ENCODE results near the gene LEMD3. TPM values are rescaled to one million over a fixed set of nuclear protein-coding genes. Genes with fewer than 3 reads are reported as not detected.

LEMD3 gene
- total RNA-seq, 1 experiment from 2014 or later = 57.8 TPM

DNA sequence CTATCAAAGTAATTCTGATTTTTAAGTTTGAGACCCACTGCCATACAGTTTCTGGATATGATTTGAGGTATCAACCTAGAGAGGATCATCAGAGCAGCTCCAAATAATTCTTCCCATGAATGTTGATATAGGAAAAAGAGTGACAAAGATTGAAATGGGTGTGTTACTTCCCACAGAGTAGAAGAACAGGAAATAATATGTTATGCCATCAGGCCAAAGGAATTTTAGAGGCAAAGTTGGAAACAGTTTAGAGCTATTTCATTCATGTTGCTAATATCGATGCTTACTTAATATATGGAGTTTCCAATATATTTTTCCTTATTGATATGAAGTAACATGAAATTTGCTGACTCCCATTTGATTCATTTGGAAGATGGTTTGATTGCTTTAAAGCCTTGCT lies 100.2 kb downstream of the LEMD3 start:
- Histone ChIP-seq H3K9me3 (ENCODE audit: low read length) (no peaks in the 10 kb centered on the region), H3K36me3 (ENCODE audit: low read depth, low read length) (no peaks in the 10 kb centered on the region), H3K27ac (ENCODE audit: low read length) (no peak overlapping the region), H3K9me2 (replicated peaks; ENCODE audit: low read length) (no peaks in the 10 kb centered on the region; the same call in 1 of the 2 replicates), H3K4me1 (ENCODE audit: insufficient read depth, low read length) (peaks cover 10% of the 10 kb centered on the region), H3F3A (ENCODE audit: low read length, unreplicated experiment) (no peaks in the 10 kb centered on the region), H2AFZ (ENCODE audit: low read length) (no peak overlapping the region), H4K20me1 (ENCODE audit: low read length) (no peaks in the 10 kb centered on the region), H3K4me3 (ENCODE audit: low read length) (no peak overlapping the region), H3K9ac (ENCODE audit: low read length) (no peak overlapping the region), H3K79me2 (ENCODE audit: low read length) (no peaks in the 10 kb centered on the region), H3K27me3 (ENCODE audit: low read length) (no peaks in the 10 kb centered on the region), H3K4me2 (ENCODE audit: low read length) (no peak overlapping the region)
- no TSS peak for BruUV-seq (replicated peaks)
- intact Hi-C loops (cut with micrococcal nuclease) = no loop called here
- ATAC-seq = peak; percentile 37; the same call in 1 of the 2 replicates
- ChIA-PET POLR2A (ENCODE audit: unreplicated experiment) (no interaction called here), CTCF (no interaction called here)
- peak; percentile 38 for DNase-seq
- TF ChIP-seq, protein P1, sequence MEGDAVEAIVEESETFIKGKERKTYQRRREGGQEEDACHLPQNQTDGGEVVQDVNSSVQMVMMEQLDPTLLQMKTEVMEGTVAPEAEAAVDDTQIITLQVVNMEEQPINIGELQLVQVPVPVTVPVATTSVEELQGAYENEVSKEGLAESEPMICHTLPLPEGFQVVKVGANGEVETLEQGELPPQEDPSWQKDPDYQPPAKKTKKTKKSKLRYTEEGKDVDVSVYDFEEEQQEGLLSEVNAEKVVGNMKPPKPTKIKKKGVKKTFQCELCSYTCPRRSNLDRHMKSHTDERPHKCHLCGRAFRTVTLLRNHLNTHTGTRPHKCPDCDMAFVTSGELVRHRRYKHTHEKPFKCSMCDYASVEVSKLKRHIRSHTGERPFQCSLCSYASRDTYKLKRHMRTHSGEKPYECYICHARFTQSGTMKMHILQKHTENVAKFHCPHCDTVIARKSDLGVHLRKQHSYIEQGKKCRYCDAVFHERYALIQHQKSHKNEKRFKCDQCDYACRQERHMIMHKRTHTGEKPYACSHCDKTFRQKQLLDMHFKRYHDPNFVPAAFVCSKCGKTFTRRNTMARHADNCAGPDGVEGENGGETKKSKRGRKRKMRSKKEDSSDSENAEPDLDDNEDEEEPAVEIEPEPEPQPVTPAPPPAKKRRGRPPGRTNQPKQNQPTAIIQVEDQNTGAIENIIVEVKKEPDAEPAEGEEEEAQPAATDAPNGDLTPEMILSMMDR (conservative IDR thresholded peaks at IDR 0.05; ENCODE audit: low read depth, low read length) = no peak
- no peak for TF ChIP-seq EZH2phosphoT487 (IDR thresholded peaks at IDR 0.05; ENCODE audit: borderline replicate concordance, low read length)
- TF ChIP-seq EZH2 (IDR thresholded peaks at IDR 0.05; ENCODE audit: low read length, unreplicated experiment) = no peak

DNA sequence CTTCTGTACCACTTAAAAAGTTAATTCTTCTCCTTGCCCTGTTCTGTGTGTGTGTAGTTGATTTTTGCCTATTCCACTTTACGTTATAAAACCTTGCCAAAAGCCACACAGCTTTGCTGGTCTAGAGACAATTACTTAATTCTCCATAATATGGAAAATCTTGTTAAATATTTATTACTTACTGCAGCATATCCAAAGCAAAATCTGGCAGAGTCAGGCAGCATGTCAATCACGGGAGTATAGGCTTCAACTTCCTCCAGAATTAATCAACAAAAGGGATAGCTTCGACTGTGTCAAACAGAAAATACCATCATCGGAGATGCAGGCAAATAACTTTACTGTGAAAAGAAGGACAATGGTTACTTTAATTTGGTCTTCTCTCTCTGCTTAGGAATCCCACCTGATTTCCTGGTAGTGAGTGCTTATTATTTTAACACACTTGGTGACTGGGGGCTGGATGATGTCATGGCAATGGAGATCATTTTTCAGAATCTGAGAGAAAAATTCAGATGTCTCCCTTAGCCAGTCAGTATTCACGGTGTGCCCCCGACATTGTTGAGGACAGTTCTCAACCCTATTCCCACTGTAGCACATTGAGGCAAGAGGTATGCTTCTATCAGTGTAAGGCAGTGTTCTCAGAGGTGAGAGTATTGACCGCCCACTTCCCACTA lies 105.4 kb downstream of the LEMD3 start:
- BruUV-seq (replicated peaks) = no TSS peak

DNA sequence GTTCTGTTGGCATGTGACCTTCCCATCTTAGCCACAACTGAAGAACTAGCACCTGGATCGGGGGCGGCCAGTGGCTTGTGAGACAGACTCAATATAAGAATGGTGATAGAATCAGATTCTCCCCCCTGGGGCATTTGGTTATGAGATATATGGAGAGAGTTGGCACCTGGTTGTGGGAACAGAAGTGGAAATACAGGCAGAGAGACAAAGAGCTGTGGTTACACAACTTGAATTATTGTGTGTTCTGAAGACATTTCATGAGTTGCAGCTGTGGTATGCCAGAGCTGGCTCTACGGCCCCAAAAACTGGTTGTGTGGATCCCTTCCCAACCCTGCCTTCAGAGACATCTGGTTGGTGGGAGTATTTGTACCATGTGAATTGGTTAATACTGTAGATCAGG lies 106.2 kb downstream of the LEMD3 start:
- intact Hi-C loops (cut with micrococcal nuclease) = no loop called here
- H3K36me3 ChIP-seq (ENCODE audit: low read depth, low read length) = no peaks in the 10 kb centered on the region
- no peak overlapping the region for H3K4me3 ChIP-seq (ENCODE audit: low read length)
- no peak overlapping the region for H2AFZ ChIP-seq (ENCODE audit: low read length)
- H3F3A ChIP-seq (ENCODE audit: low read length, unreplicated experiment) = no peaks in the 10 kb centered on the region
- H3K4me1 ChIP-seq (ENCODE audit: insufficient read depth, low read length) = peaks cover 5% of the 10 kb centered on the region; the same call in 1 of the 2 replicates
- TF ChIP-seq, protein P1 (conservative IDR thresholded peaks at IDR 0.05; ENCODE audit: low read depth, low read length) = no peak
- TF ChIP-seq EZH2phosphoT487 (IDR thresholded peaks at IDR 0.05; ENCODE audit: borderline replicate concordance, low read length) (no peak), EZH2 (IDR thresholded peaks at IDR 0.05; ENCODE audit: low read length, unreplicated experiment) (no peak)
- no peak overlapping the region for H3K27ac ChIP-seq (ENCODE audit: low read length)
- DNase-seq = no peak
- no peak for ATAC-seq
- no peaks in the 10 kb centered on the region for H4K20me1 ChIP-seq (ENCODE audit: low read length)
- H3K9ac ChIP-seq (ENCODE audit: low read length) = no peak overlapping the region
- H3K9me2 ChIP-seq (replicated peaks; ENCODE audit: low read length) = no peaks in the 10 kb centered on the region
- H3K4me2 ChIP-seq (ENCODE audit: low read length) = no peak overlapping the region
- 0 out of 2 replicates have a peak, but pooled peaks cover 5% of the 10 kb centered on the region for H3K79me2 ChIP-seq (ENCODE audit: low read length)
- no peaks in the 10 kb centered on the region for H3K27me3 ChIP-seq (ENCODE audit: low read length)
- CTCF ChIA-PET = no interaction called here
- POLR2A ChIA-PET (ENCODE audit: unreplicated experiment) = no interaction called here
- no peaks in the 10 kb centered on the region for H3K9me3 ChIP-seq (ENCODE audit: low read length)
- BruUV-seq (replicated peaks) = no TSS peak

More for the DNA sequence above, 105.4 kb downstream of the LEMD3 start:
- no peak overlapping the region for H3K27ac ChIP-seq (ENCODE audit: low read length)
- intact Hi-C loops (cut with micrococcal nuclease) = no loop called here
- no peak overlapping the region for H2AFZ ChIP-seq (ENCODE audit: low read length)
- CTCF ChIA-PET = no interaction called here
- no peak overlapping the region for H3K9ac ChIP-seq (ENCODE audit: low read length)
- H3F3A ChIP-seq (ENCODE audit: low read length, unreplicated experiment) = no peaks in the 10 kb centered on the region
- H3K79me2 ChIP-seq (ENCODE audit: low read length) = no peaks in the 10 kb centered on the region
- POLR2A ChIA-PET (ENCODE audit: unreplicated experiment) = no interaction called here
- no peaks in the 10 kb centered on the region for H3K9me2 ChIP-seq (replicated peaks; ENCODE audit: low read length)
- no peaks in the 10 kb centered on the region for H3K27me3 ChIP-seq (ENCODE audit: low read length)
- H3K4me3 ChIP-seq (ENCODE audit: low read length) = no peak overlapping the region
- TF ChIP-seq, protein P1 (conservative IDR thresholded peaks at IDR 0.05; ENCODE audit: low read depth, low read length) = no peak
- TF ChIP-seq EZH2phosphoT487 (IDR thresholded peaks at IDR 0.05; ENCODE audit: borderline replicate concordance, low read length) (no peak), EZH2 (IDR thresholded peaks at IDR 0.05; ENCODE audit: low read length, unreplicated experiment) (no peak)
- H3K4me2 ChIP-seq (ENCODE audit: low read length) = no peak overlapping the region
- ATAC-seq (no peak), DNase-seq (no peak)
- no peaks in the 10 kb centered on the region for H4K20me1 ChIP-seq (ENCODE audit: low read length)
- peaks cover 7% of the 10 kb centered on the region for H3K4me1 ChIP-seq (ENCODE audit: insufficient read depth, low read length)
- H3K36me3 ChIP-seq (ENCODE audit: low read depth, low read length) = no peaks in the 10 kb centered on the region
- no peaks in the 10 kb centered on the region for H3K9me3 ChIP-seq (ENCODE audit: low read length)
